HepG2 (cell line): ENCODE results near the gene ADPRS. TPM values are rescaled to one million over a fixed set of nuclear protein-coding genes. Genes with fewer than 3 reads are reported as not detected.

ENCODE experiments used
- CTCF ChIP-seq: sonication (generic); formaldehyde crosslinking; IDR thresholded peaks from 2 replicates; pipeline ENCODE4 v1.5.0; 2020; ENCODE audit warnings: mild to moderate bottlenecking, missing genetic modification reagents, moderate library complexity
- EZH2 ChIP-seq: conservative IDR thresholded peaks from 2 replicates; pipeline ENCODE4 v1.6.1; 2012; ENCODE audit warnings: mild to moderate bottlenecking, low read depth, low read length, moderate library complexity
- HNF1B ChIP-seq: sonication (generic); formaldehyde crosslinking; IDR thresholded peaks from 2 replicates; pipeline ENCODE4 v1.5.1; 2020; ENCODE audit warnings: mild to moderate bottlenecking, moderate library complexity, missing genetic modification reagents
- HOXA3 ChIP-seq: sonication (generic); formaldehyde crosslinking; IDR thresholded peaks from 2 replicates; pipeline ENCODE4 v1.5.0; 2020; ENCODE audit warnings: missing genetic modification reagents
- JUND ChIP-seq: sonication (generic); formaldehyde crosslinking; IDR thresholded peaks from 2 replicates; pipeline ENCODE4 v1.8.0; 2022; ENCODE audit warnings: mild to moderate bottlenecking, missing genetic modification reagents
- KDM1A ChIP-seq: IDR thresholded peaks from 2 replicates; pipeline ENCODE4 v1.6.1; 2016; ENCODE audit warnings: missing compliant biosample characterization
- KDM2A ChIP-seq: sonication (generic); formaldehyde crosslinking; IDR thresholded peaks from 2 replicates; pipeline ENCODE4 v1.4.0; 2020; ENCODE audit warnings: low read depth, missing genetic modification reagents, borderline replicate concordance
- MAZ ChIP-seq, 2 experiments: sonication (generic) in 1 of 2; formaldehyde crosslinking in 1 of 2; IDR thresholded peaks; 2 replicates each; pipeline versions ENCODE4 v1.5.0 to v1.6.1; 2012 to 2020; ENCODE audit warnings: low read depth in 2 of 2, mild to moderate bottlenecking in 2 of 2, borderline replicate concordance in 1 of 2, improper control_type of control experiment in 1 of 2, low read length in 1 of 2, missing genetic modification reagents in 1 of 2, moderate library complexity in 1 of 2
- MEF2D ChIP-seq: sonication (generic); formaldehyde crosslinking; IDR thresholded peaks from 2 replicates; pipeline ENCODE4 v1.5.1; 2020; ENCODE audit warnings: mild to moderate bottlenecking, missing genetic modification reagents
- SAP130 ChIP-seq: IDR thresholded peaks from 2 replicates; pipeline ENCODE4 v1.6.1; 2016; ENCODE audit warnings: low read depth
- SP5 ChIP-seq: IDR thresholded peaks from 2 replicates; pipeline ENCODE4 v1.6.1; 2016; ENCODE audit warnings: low read depth, borderline replicate concordance
- SUZ12 ChIP-seq: fragments of 150-350 bp; IDR thresholded peaks from 2 replicates; pipeline ENCODE4 v1.6.1; 2014; ENCODE audit warnings: low read depth, low read length
- TMF1 ChIP-seq: sonication (generic); formaldehyde crosslinking; IDR thresholded peaks from 2 replicates; pipeline ENCODE4 v1.8.1; 2022; ENCODE audit warnings: low read depth, missing genetic modification reagents
- ZGPAT ChIP-seq: IDR thresholded peaks from 2 replicates; pipeline ENCODE4 v1.6.1; 2016; ENCODE audit warnings: mild to moderate bottlenecking
- ZMAT5 ChIP-seq: sonication (generic); formaldehyde crosslinking; IDR thresholded peaks from 2 replicates; pipeline ENCODE4 v1.5.0; 2020; ENCODE audit warnings: mild to moderate bottlenecking, low read depth, missing genetic modification reagents, borderline replicate concordance
- ZNF260 ChIP-seq: sonication (generic); formaldehyde crosslinking; IDR thresholded peaks from 2 replicates; pipeline ENCODE4 v1.4.0; 2020; ENCODE audit warnings: missing genetic modification reagents, low read depth, mild to moderate bottlenecking, borderline replicate concordance
- ZNF576 ChIP-seq: sonication (generic); formaldehyde crosslinking; IDR thresholded peaks from 2 replicates; pipeline ENCODE4 v1.4.0; 2020; ENCODE audit warnings: mild to moderate bottlenecking, missing genetic modification reagents
- ZNF605 ChIP-seq: sonication (generic); formaldehyde crosslinking; IDR thresholded peaks from 2 replicates; pipeline ENCODE4 v1.8.0; 2022; ENCODE audit warnings: mild to moderate bottlenecking, missing genetic modification reagents
- ZNF781 ChIP-seq: sonication (generic); formaldehyde crosslinking; IDR thresholded peaks from 2 replicates; pipeline ENCODE4 v1.5.1; 2020; ENCODE audit warnings: borderline replicate concordance, mild to moderate bottlenecking, missing genetic modification reagents; ENCODE audit errors: not compliant biosample characterization
- ZNF83 ChIP-seq: sonication (generic); formaldehyde crosslinking; IDR thresholded peaks from 2 replicates; pipeline ENCODE4 v1.4.0; 2020; ENCODE audit warnings: missing genetic modification reagents, mild to moderate bottlenecking, borderline replicate concordance
- polyA plus RNA-seq, 8 experiments: library from polyadenylated mRNA; depleted of rRNA in 3 of 8; stranded (reverse) in 7 of 8; unstranded in 1 of 8; fragments of >200 nt; fragmentation: Illumina TruSeq in 4 of 8; extraction: Trizol in 4 of 8; gene quantifications; 2 replicates each; pipeline versions ENCODE4 v1.2.1 to v1.2.3, GENCODE V29; 2011 to 2016; ENCODE audit warnings: low read depth in 4 of 8, missing spikeins in 1 of 8, mixed read lengths in 1 of 8; ENCODE audit not compliant: insufficient read depth in 1 of 8
- total RNA-seq, 5 experiments: library from RNA; depleted of rRNA; stranded (reverse); fragments of >200 nt; fragmentation: Illumina TruSeq; extraction: Trizol; gene quantifications; 2 replicates each; pipeline ENCODE4 v1.2.3, GENCODE V29; 2016; ENCODE audit warnings: low read depth in 1 of 5

ADPRS gene
- total and polyA plus RNA-seq, 2 of the 13 experiments (the other 11 are each of a cell fraction or from before 2014, with no cell fraction given): 30.6 to 36.4 TPM

GRCh38 chr1:36134505-36135329 is 46.0 kb downstream of the ADPRS start (continued):
- TF ChIP-seq ZMAT5 (CRISPR knock-in tag) (no peak), ZNF83 (CRISPR knock-in tag) (no peak), EZH2 (no peak), HOXA3 (CRISPR knock-in tag) (no peak), SP5 (CRISPR knock-in tag) (no peak), SUZ12 (no peak), ZNF605 (0 out of 2 replicates have a peak, but pooled peaks have one; percentile 41), ZGPAT (peak; percentile 45; the same call in 1 of the 2 replicates), MEF2D (CRISPR knock-in tag) (peak; percentile 23; the same call in 1 of the 2 replicates), HNF1B (CRISPR knock-in tag) (no peak), KDM2A (peak; percentile 34; the same call in 1 of the 2 replicates), MAZ (IDR thresholded peaks at IDR 0.05; ENCODE audit: borderline replicate concordance, low read depth, low read length) (no peak), MAZ (CRISPR knock-in tag; IDR thresholded peaks at IDR 0.05; ENCODE audit: low read depth) (0 out of 2 replicates have a peak, but pooled peaks have one; percentile 41), ZNF576 (CRISPR knock-in tag) (peak; percentile 99), CTCF (CRISPR knock-in tag) (peak; percentile 89), JUND (CRISPR knock-in tag) (no peak), ZNF781 (peak; percentile 22), KDM1A (CRISPR knock-in tag) (no peak), TMF1 (CRISPR knock-in tag) (no peak), SAP130 (0 out of 2 replicates have a peak, but pooled peaks have one; percentile 13), ZNF260 (CRISPR knock-in tag) (no peak)
